Lung microvascular endothelial cell (primary cell): ENCODE data around the gene NT5DC2. TPM values are rescaled to one million over a fixed set of nuclear protein-coding genes. Genes with fewer than 3 reads are reported as not detected.
A peak's percentile ranks its signal among the peaks of the same experiment; 100 is the strongest.
"Not testable (repeated sequence)": the region's sequence is repeated elsewhere in the genome, so short reads cannot be mapped to it uniquely, and the experiment has no call there.

Experiments
- DNase-seq, 2 donors: peaks; one replicate each; pipeline versions ENCODE4 v3.0.0 to v3.0.0-alpha.2; 2010; ENCODE audit warnings: low read depth in 2 of 2
- total RNA-seq: library from RNA; depleted of rRNA; stranded (reverse); fragments of >200 nt; gene quantifications from 2 replicates; pipeline ENCODE4 v1.2.1, GENCODE V29; 2014

Gene NT5DC2
- total RNA-seq, 1 donor from 2014 or later = 28.4 TPM

GRCh38 chr3:52537165-52537620, 3.5 kb upstream of the NT5DC2 start:
- no peak for DNase-seq

- peak; percentile 99 for DNase-seq
Measured at GRCh38 chr3:52536369-52537164, 2.9 kb upstream of the NT5DC2 start, which contains the start of gene UQCC5. Gene UQCC5 (plus strand): TSS chr3:52536605. CDS start chr3:52536756, 151 bp downstream.

- DNase-seq = no peak
Measured at GRCh38 chr3:52536112-52536368, 2.4 kb upstream of the NT5DC2 start.

- DNase-seq = no peak
Measured at GRCh38 chr3:52535411-52536111, 1.9 kb upstream of the NT5DC2 start.

- DNase-seq = peak in 1 of 2 donors; percentile 36
Measured at GRCh38 chr3:52534281-52535183, 875 bp upstream of the NT5DC2 start.

- peak; percentile 34 to 35 for DNase-seq
Measured at GRCh38 chr3:52532838-52533622, 627 bp downstream of the NT5DC2 start.

- DNase-seq = peak; percentile 61 to 89
Measured at GRCh38 chr3:52532517-52532837, 1.2 kb downstream of the NT5DC2 start.

DNA sequence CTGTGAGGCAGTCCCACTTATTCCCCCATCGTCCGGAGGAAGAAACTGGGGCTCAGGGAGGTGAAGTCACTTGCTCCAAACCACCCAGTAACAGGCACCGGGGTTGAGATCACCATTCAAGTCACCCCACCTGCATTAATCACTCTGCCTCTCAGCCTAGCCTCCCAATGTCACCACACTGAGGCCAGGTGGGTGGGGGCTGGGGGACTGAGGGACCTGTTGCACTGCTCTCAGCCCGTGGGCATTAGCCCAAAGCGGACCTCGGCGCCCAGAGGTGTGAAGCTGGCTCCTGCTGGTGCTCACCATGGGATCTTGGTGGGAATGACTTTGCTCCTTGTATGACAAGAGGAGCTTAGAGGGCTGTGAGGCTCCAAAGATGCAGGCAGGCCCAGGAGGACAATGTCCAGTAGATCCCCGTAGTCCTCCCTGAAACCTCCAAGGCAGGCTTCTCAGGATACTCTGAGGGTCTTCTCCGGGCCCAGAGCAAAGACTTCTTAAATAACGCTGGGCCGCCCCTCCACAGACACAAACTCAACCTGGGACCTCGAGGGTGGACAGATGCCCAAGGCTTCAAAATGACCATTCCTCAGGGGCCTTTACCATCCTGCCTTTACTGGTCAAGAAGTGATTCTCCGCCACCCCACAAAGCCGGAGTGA, 1.7 kb downstream of the NT5DC2 start:
- no peak for DNase-seq

DNA sequence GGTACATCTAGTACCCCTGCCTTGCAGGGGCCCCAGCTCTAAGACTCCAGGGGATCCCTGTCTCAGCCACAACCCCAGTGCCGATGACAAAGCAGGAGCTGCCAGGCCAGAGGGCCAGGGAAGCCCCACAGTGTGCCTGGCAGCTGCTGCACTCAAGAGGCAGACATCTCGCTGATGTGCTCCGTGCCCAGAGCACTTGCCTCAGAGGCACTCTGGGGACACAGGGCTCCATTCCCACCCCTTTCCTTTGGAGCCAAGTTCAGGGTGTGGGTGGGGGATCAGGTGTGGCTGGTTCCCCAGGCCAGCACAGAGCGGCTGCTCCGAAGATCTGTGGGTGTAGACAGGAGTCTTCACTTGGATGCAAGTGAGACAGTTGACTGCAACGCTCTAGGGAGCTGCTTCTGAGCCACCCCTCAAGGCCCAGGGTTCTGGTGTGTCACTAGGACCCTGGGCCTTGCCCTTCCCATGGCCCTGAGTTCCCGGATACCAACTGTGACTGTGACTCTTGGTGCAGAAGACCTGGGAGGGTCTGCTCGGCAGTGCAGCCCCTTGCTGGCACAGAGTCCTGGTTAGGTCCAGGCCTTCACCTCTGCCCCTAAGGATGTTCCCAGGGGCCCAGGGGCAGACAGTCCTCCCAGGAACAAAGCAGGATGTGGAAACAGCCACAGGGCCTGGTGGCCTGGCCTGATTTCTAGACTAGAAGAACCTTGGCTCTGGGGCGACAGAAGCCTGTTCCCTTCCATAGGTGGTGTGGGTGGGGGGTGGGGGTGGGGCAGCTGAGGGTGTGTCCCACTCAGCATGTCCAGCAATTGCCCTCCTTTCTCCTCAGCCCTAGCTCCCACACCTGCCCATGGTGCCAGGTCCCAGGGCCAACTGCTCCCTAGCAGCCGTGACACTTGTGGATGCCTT, 2.5 kb downstream of the NT5DC2 start:
- DNase-seq = no peak

GRCh38 chr3:52529376-52530333, 4.0 kb downstream of the NT5DC2 start:
- peak; percentile 65 to 67 for DNase-seq

- DNase-seq = no peak
Measured at GRCh38 chr3:52528586-52529375, 4.9 kb downstream of the NT5DC2 start.

- DNase-seq = no peak
Measured at GRCh38 chr3:52527732-52528585, 5.7 kb downstream of the NT5DC2 start.

- DNase-seq = no peak
Measured at GRCh38 chr3:52527039-52527731, 6.5 kb downstream of the NT5DC2 start.

GRCh38 chr3:52526671-52527038, 7.0 kb downstream of the NT5DC2 start:
- DNase-seq = not testable (repeated sequence)

GRCh38 chr3:52525680-52526561, 7.7 kb downstream of the NT5DC2 start:
- no peak for DNase-seq
